Non-pigmented ciliary epithelial cell (primary cell): ENCODE results near the gene TM2D3.

ENCODE experiments used
- DNase-seq: peaks from one replicate; pipeline ENCODE4 v3.0.0-alpha.2; 2010; ENCODE audit warnings: low read depth

Gene TM2D3, protein sequence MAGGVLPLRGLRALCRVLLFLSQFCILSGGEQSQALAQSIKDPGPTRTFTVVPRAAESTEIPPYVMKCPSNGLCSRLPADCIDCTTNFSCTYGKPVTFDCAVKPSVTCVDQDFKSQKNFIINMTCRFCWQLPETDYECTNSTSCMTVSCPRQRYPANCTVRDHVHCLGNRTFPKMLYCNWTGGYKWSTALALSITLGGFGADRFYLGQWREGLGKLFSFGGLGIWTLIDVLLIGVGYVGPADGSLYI

DNA sequence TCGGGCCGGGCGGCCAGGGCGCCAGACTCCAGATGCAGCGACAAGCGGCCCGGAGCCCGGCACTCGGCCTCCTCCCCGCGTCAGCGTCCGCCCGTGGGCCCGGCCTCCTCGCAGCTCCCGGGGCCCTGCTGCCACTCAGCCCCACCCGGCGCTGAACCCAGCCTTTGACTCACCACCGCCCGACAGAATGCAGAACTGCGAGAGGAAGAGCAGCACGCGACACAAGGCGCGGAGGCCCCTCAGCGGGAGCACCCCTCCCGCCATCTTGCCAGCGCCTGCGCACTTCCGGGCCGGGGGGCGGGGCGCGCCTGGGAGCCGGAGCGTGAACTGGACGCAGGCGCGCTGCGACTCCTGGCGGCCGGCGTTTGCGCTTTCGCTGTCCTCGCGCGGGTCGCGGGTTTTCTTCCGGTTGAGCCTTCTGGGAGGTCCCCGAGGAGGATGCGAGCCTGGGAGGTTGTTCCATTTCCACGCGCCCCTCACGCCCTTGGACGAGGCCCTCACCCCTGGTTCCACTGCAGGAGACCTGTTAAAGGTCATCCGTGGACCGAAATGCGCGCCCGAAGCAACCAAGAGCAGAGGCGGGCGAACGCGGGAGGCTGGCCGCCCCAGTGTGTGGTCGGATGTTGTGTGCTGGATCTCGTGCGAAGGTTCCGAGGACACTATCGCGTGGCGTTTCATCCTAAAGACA lies at the start of gene TM2D3:
Gene TM2D3 (minus strand): TSS at position 284 of the 688 bp plus-strand sequence. CDS start 20 bp downstream, at position 264.
- peak; percentile 55 for DNase-seq

DNA sequence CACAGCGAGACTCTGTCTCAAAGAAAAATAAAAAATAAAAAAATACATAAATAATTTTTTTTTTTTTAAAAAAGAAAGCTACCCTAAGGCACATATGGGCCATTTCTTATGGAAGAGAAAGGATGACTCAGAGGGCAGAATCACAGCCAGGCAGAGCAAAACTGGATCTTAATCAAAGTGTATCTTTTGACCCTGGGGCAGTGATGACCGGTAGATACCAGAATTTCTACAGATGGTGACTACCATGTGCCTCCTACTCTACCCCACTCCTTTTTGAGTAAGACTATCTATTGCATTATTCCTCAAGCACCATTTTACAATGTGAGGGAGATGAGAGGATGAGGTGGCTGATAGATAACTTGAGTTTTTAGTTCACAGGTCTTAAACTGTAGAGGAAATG lies 46.1 kb upstream of the TM2D3 start:
- no peak for DNase-seq

DNA sequence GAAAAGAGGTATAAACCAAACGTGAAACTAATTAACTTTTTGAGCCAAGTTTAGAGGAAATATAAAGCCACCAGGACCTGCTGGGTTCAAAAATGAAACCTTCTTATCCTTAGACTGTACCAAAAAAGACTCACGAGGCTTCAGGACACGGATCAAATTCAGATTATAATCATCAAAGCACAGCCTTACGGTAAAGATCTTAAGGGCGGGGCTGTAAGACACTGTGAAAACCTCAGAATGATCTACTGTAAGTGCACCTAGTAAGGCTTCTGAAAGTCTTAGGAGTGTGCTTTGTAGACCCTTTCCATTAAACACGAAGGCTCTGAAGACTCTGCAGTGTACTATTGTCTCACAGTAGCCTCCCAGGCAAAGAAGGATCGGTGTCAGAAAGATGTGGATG lies 45.3 kb upstream of the TM2D3 start:
- DNase-seq: no peak

DNA sequence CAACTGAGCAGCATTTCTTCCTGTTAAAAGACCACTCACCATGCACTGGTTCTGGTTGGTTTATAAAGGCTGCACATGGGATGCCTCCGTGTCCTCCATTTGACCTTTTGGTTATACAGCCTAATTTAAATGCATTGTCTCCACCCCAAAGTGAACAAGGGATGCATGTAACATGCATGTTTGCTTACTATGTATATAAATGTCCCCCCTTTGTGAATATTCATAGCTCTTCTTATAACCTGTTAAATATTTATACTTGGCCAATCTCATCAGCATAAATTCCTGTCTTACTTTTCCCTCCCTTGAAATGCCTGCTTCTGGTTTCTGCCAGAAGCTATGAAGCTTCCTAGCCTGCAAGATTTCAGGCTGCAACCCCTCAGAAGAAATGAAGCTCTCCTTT lies 44.6 kb upstream of the TM2D3 start:
- no peak for DNase-seq

DNA sequence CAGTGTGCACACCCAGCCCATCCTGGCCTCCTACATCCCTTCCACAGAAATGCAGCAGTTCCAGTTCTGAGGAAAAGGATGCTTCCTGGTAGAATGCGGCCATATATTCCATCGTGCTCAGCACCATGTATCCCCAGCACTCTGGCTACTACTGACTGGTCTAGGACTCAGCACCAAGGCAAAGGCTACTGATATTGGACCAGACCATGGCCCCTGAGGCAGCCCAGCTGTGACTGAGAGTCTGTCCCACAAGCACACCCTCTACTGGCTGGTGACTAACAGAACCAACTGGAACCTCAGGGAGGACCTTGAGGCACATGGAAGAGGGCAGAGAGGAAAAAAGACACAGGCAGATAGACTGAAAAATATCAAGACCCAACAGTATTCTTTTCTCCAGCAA lies 42.1 kb upstream of the TM2D3 start:
- DNase-seq: no peak

DNA sequence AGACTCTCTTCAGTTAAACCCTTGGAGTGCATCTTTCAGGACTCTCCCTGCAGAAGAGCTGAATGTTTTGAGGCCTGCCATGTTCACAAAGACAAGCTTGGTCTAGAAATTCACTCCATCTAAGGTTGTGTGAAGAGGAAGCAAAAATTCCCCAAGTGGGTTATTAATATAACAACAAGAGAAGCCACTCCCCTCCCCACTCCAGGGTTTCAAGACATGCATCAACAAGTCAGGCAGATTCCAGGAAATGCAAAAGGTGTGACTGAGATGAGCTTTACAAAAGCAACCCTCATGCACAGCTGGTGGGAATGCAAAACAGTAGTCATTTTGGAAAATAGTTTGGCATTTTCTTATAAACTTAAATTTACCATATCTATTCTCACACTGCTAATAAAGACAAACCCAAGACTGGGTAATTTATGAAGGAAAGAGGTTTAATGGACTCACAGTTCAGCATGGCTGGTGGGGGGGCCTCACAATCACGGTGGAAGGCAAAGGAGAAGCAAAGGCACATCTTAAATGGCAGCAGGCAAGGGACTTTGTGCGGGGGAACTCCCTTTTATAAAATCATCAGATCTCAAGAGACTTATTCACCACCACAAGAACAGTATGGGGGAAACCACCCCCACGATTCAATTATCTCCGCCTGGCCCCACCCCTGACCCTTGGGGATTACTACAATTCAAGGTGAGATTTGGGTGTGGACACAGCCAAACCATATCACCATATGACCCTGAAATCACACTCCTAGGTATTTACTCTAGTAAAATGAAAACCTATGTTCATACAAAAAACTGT lies 40.8 kb upstream of the TM2D3 start:
- no peak for DNase-seq

DNA sequence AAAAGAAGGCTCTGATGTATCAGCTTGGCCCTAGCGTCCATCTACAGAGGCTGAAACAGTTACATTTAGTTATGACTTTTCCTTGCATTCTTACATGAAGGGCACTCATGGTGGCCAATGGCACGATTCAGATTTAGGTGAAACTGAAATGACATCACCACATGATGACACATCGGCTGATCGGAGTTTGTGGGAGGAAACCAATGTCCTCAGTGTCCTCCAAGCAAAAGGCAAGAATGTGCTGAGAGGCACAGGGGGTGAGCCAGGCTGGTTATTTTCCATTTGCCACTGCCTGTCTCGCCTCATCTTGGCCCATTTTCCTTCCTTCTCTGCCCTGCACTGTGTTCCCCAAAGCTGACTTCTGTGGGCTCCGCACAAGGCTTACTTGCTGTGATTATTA lies 37.7 kb upstream of the TM2D3 start:
- no peak for DNase-seq

DNA sequence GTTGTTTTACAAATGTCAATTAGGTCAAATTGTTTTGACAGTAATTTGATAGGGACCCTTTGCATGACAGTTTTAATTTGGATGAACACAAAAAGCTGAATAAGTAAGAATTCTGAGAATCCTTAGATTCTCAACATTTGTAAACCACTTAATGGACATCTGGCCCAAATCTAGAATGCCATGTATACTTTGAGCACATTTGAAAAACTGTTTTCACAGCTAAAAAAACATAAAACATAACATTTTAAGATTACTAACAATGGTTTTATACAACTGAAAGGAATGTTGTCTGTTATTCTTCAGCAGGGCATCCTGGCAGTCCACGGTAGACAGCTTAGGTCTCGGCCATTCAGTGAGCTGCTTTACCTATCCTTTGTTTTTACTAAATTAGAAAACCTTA lies 34.5 kb upstream of the TM2D3 start:
- DNase-seq: no peak

DNA sequence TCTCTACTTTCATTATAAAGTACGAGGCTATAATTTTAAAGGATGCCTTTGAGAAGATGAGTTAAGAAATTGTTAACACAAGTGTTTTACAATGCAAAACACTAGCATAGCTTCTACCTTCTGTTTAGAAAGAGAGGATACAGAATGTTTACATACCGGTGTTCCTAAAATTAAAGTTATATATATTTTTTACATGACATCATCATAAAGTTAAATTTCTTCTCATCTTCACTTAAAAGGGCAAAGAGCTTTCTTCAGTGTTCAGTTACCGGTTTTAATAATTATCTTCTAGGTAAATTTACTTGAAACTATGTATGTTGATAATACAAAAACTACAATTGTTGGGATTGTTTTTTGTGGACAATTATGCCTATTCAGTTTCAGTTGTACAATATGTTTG lies 32.7 kb upstream of the TM2D3 start:
- no peak for DNase-seq

DNA sequence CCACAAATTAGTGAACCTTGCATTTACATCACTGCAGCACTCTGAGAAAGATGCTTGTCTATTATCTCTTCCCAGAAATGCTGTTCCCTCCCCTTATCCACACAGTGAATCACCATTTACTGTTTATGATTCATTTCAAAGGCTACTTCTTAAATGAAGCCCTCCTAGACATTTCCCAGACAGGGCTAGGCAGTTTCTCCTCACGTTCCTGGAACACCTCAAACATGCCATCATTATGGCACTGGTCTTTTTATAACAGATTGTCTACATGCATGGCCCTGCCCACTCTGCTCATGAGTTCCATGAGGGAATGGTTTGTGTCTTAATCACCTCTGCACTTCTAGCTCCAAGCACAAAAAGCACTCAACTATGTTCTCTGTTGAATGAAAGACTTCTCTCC lies 32.2 kb upstream of the TM2D3 start:
- DNase-seq: peak; percentile 59

DNA sequence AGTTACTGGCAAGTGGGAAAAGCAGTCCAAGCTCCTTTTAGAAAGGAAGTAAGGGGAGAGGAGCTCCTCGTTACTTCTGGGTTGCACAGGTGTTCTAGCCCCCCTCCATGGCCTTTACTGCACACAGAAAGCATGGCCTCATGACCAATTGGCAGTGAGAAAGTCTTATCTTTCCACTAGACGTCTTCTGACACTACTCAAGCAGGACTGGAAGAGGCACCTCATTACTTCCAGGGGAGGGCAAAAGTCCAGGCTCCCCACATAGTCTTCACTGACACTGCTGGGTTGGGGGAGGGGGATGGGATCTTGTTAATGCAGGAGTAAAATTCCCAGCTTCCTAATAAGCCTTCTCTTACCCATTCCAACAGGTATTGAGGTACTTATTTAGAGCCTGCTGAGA lies 27.6 kb upstream of the TM2D3 start:
- no peak for DNase-seq

DNA sequence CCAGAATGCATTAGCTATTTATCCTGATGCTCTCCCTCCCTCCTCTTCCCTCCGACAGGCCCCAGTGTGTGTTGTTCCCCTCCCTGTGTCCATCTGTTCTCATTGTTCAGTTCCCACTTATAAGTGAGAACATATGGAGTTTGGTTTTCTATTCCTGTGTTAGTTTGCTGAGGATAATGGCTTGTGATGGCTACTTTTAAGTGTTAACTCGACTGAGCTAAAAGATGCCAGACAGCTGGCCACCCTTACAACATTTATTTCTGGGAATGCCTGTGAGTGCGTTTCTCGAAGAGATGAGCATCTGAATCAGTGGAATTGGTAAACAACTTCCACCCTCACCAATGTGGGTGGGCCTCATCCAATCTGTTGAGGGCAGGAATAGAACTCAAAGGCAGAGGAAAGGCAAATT lies 24.7 kb upstream of the TM2D3 start:
- no peak for DNase-seq

DNA sequence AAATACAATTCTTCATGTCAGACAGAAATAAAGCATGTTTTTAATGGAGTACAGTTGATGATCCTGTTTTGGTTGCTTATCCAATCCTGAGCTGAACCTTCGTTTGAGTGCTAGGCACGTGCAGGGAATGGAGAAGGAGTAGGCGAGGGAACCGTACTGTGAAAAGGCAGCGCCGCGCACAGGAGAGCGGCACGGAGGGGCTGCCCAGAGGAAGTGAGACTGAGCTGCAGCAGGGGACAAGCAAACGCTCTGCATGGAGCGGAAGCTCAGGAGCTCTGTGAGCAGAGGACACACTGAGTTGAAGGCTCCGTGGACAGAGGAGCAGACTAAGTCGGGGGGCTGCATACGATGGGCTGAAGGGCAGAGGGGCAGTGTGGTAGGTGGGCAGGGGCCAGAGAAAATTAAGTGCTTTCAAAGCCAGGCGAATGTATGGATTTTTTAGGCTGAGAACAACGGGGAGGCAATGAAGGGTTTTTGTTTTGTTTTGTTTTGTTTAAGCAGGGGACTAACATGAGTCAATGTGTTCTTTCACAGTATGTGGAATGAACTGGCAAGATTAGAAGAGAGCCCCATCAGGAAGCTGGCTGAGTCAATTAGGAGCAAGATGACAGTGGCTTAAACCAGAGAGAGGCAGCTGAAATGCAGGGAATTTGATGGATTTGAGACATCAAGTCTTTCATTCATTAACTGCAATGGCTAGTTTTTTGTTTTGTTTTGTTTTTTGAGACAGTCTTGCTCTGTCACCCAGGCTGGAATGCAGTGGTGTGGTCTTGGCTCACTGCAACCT lies 23.8 kb upstream of the TM2D3 start:
- DNase-seq: no peak

DNA sequence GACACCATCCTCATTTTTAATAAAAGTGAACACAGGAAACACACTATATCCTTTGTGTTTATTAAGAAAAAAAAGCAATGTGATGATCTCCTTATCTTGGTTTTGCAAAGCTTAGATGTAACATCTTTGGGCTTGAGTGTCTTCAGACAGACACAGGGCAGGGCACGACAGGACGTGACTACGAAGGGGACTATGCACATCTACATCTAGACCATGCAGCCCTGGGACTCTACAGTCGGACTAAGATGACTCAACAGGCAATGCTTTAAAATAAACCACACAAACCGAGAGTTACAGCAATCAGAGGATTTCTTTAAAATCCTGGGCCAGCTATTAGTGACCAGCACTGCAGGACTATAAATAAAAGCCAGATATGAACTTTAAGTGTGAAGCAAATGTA lies 22.8 kb upstream of the TM2D3 start:
- DNase-seq: peak; percentile 74

DNA sequence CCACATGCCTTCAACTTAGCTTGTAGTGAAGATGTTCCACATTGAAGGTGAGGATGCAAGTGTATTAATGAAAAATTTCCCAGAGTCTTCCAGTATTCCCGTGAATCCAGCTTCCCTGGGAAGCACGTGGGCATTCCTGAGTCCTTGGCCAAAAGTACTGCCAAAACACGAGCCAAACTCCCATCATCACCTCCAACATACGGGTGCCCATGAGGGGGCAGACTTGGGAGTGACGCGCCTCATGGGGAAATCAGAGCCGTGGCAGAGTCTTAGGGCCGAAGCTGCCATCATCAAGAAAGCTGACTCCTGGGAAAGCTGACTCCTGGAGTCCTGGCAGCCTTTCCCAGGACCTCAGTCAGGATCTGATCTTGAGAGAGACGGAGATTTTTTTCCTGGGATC lies 20.1 kb upstream of the TM2D3 start:
- DNase-seq: no peak

DNA sequence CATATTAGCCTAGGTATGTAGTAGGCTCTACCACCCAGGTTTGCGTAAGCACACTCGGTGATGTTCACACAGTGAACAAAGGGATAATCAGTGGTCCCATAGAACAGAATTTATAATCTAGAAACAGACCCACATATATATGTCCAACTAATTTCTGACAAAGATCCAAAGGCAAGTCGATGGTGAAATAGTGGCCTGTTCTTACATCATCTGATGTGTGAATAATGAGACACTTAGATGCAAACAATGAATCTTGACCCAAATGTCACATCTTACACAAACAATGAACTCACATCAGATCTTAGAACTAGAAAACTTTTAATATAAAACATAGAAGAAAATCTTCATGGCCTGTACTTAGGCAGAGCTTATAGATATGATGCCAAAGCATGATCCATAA lies 17.6 kb upstream of the TM2D3 start:
- DNase-seq: no peak

DNA sequence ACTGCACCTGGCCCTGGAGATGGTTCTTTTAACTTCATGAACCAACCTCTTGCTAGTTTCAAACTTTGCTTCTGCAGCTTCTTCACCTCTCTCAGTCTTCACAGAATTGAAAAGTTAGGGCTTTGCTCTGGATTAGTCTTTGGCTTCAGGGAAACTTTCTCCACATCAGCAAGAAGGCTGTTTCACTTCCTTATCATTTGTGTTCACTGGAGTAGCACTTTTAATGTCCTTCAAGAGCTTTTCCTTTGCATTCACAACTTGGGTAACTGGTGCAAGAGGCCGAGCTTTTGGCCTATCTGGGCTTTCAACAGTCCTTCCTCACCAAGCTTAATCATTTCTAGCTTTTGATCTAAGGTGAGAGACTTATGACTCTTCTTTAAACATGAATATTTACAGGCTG lies 15.7 kb upstream of the TM2D3 start:
- no peak for DNase-seq

DNA sequence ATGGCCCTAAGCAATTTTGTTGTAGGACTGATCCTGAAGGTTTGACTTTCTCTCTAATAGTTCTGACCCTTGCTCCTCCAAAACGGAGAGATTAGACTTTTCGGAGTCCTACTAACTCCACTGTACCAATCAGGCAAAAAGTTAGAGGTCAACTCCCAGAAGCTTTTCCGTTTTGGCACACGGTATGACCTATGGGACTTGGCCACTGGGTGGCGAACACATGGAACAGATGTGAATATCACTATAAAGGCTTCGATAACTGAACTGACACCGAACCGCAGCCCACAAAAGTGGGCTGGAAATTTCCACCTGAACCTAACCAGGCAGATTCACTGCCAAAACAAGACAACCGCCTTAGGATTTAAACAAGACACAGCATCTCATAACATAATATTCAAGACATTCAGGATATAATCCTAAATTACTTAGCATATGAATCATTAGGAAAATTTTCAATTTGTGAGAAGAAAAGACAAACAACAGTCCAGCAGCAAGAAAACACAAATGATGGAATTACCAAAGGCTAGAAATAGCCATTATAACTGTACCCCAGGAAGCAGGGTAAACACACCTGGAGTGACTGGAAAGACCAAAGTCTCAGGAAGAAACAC lies 12.2 kb upstream of the TM2D3 start:
- no peak for DNase-seq

DNA sequence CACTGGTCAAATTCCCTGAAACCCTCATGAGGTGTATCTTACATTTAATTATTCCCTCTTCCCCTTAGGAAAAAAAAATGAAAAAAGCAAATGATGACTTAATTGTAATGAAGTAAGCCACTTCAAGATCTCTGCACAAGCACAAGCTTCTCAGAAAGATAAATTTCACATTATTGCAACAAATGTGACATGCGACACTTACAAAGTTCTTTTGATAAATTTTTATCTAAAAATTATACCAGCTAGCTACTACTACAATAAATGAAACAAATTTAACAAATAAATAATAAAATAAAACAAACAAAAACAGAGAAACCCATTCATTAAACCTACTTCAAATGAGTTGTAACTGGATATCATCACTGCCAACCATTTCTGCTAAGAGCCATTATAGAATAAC lies 10.0 kb upstream of the TM2D3 start:
- no peak for DNase-seq

DNA sequence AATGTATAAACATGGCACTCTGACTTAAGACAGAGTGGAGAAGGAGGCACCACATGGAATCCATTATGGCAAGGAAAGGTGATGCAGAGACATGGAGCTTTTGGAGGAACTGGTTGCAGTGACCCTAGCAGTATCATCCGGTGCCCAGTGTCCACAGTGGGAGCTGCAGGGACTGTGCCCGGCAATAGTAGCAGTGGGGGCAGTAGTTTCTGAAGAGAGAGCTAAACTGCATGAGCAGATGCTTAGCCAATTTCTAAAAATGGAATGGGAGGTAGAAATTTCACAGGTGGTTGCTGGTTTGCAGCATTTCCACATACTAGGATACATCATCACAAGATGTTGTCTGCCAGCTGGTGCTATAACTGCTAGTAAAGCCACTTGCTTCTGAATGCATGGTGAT lies 7.8 kb upstream of the TM2D3 start:
- DNase-seq: no peak

DNA sequence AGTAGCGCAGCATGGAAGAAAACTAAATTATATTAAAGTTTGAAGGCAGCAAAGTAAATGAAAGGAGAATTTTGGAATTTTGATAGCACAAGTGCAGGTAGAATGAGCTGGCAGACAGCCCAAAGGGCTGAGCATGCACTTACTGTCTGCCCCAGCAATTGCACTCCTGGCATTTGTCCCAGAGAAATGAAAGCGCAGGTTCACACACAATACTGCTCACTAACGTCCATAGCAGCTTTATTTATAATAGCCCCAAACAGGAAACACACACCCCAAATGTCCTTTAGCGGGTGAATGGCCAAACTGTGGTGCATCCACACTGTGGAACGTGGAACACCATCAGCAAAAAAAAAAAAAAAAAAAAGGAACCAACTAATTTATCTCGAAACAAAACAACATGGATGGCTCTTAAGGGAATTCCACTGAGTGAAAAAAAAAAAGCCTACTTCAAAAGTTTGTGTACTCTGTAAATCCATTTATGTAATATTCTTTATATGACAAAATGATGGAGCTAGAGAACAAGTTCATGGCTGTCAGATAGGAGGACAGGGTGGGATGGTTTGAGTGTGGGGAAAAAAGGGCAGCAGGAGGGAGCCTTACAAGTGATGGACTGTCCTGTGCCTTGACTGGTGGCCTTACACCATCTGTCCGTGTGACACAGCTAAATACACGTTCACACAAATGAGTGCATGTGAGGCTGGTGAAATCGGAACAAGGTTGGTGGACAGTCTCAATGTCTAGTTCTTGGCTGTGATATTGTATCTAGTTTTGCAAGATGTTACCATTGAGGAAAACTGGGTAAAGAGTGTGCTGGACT lies 6.0 kb upstream of the TM2D3 start:
- DNase-seq: no peak
